GM18873 (cell line): ENCODE measurements around the gene PTPA.
A peak's percentile ranks its signal among the peaks of the same experiment; 100 is the strongest.

ENCODE experiments used
- ATAC-seq: cut with Tn5 transposase; IDR thresholded peaks from one replicate; pipeline ENCODE4 v1.9.1; 2021; ENCODE audit warnings: mild to moderate bottlenecking, moderate library complexity, moderate number of reproducible peaks; ENCODE audit not compliant: unreplicated experiment, low FRiP score

PTPA gene

DNA sequence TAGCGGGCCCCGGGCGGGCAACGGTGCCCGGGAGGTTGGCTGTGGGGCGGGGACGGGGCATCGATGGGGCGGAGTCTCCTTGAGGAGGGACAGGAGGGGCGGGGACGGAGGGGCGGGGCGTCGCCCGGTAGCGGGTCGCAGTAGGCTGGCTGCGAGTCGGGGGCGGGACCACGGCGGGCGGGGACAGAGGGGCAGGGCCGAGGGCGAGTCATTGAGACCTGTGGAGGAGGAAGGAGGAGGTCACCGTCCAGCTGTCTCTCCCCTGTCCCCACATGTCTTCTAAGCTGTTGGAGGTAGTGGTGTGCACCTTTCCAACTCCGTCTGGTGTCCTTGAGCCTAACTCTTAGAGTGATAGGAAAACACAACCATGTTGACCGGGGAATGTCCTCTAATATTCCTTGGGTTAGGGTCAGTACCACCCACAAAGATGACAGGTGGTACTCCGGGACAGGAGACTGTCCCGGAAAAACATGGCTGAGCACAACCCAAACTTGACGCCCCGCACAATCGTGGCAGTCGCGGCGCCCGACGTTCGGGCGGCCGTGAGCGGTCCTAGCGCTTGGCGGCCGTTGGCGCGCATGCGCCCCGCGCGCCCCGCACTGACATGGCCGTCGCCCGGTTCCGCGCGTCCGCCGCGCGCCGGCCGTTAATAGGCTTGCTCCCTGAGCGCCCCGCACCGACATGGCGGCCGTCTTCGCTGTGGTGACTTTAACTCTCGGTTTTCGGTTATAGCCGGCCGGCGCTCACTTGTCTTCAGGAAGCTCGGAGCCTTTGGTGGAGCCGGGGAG lies at the start of gene PTPA, which contains the start of gene CRAT:
Gene PTPA, plus strand, starts transcription at position 676 of the 788 bp plus-strand sequence. CDS start 186 bp downstream, outside the sequence.
Gene CRAT, minus strand, starts transcription at position 54 of the 788 bp plus-strand sequence. CDS start 284 bp downstream, outside the sequence.
- ATAC-seq = peak; percentile 36

GRCh38 chr9:129063061-129063460 lies 48.2 kb upstream of the PTPA start:
- no peak for ATAC-seq

GRCh38 chr9:129064499-129064908 lies 46.7 kb upstream of the PTPA start:
- ATAC-seq = no peak

DNA sequence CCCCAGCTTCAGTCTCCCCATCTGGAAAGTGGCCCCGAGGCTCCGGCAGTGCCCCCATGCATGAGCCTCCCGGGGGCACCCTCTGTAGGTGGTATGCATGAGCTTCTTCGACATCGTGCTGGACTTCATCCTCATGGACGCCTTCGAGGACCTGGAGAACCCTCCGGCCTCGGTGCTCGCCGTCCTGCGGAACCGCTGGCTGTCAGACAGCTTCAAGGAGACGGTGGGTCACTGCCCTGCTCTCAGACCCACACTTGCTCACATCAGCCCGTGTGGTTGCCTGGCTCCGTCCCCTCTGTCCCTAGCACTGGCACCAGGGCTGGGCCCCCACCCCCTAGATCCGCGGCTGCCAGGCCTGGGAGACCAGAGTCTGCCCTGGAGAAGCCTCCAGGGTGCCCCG lies 43.1 kb upstream of the PTPA start:
- ATAC-seq = no peak

DNA sequence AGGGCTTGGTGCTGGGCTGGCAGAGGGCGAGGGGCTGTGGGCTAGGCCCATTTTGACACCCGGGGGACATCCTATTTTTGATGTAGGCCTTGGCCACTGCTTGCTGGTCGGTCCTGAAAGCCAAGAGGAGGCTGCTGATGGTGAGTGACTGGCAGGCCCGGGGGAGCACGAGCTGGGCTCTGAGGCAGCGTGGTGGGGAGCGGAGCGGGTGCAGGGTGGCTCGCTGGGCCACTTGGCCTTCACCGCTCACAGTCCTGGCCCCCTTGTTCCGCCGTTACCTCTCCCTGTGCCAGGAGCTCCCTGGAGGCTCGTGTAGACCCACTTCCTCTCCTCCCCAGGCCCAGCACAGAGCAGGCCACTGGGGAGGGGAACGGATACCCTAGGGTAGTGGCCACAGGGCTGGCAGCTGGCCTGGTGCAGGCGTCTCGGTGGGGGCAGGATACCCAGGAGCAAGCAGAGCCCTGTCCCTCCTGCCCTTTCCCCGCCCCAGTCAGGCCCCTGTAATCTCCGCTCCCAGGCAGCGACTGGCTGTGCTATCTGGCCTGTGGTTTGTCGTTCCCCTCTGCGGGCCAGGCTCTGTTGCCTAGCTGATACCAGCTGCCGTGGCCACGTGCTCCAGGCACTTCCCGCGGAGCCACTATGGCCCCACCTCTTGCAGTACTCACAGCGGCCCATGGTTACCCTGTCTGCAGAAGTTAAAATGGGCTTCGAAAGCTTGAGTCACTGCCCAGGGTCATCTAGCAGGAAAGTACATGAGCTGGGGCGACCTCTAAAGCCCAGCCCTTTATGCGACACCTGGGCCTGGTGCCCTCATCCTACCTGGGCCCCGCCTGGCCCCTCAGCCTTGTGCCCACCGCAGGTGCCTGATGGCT lies 42.0 kb upstream of the PTPA start:
- no peak for ATAC-seq

DNA sequence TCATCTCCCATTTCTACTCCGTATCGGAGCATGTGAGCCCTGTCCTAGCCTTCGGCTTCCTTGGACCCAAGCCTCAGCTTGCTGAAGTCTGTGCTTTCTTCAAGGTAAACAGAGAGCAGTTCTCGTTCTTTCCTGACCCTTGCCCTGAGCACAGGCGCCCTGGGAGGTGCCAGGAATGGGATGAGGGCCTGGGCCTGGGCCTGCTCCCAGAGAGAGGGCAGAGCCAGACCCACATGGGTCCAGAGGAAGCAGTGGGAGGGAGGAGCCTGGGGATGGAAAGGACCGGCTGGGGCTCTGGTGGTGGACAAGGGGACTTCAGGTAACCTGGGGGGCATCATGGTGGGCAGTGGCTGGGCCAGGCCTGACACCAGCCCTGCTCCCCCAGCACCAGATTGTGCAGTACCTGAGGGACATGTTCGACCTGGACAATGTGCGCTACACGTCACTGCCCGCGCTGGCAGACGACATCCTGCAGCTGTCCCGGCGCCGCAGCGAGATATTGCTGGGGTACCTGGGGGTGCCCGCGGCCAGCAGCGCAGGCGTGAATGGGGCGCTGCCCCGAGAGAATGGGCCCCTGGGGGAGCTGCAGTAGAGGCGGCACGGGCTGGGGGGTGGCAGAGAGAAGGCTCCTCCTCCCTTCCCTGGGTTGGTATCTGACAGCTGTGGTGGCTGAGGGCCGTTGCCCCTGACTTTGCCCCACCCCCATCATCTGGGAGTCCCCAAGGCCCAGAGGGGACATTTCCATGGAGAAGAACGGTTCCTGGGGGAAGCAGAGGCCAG lies 41.2 kb upstream of the PTPA start:
- ATAC-seq = no peak

GRCh38 chr9:129070696-129071525 lies 40.3 kb upstream of the PTPA start:
- no peak for ATAC-seq

DNA sequence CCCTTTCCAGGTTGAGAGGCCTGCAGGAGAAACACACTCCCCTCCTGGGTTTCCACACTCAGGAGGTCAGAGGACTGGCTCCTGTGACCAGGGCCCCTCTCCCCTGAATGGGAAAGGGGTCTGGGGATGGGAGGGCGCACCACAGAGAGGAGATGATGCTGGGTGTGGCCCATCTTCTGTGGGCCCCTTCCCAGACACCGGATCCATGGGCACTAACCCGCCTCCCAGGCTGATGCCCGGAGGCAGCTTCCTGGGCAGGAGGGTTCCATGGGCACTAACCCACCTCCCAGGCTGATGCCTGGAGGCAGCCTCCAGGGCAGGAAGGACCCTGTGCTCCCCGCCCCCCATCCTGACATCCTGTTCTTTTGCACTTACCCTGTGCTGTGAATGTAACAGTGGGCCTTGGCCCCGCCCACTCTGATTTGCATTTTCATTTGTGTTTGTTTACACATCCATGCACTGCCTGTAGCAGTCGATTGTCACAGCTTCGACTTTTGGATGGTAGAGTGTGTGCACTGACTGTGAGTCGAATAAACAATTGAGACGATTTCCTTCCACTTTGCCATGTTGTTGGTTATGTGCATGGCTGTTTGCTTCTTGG lies 39.6 kb upstream of the PTPA start:
- ATAC-seq = no peak

- ATAC-seq = no peak
Measured at GRCh38 chr9:129072171-129072570, 39.0 kb upstream of the PTPA start.

GRCh38 chr9:129073404-129073803 lies 37.8 kb upstream of the PTPA start:
- ATAC-seq = no peak

DNA sequence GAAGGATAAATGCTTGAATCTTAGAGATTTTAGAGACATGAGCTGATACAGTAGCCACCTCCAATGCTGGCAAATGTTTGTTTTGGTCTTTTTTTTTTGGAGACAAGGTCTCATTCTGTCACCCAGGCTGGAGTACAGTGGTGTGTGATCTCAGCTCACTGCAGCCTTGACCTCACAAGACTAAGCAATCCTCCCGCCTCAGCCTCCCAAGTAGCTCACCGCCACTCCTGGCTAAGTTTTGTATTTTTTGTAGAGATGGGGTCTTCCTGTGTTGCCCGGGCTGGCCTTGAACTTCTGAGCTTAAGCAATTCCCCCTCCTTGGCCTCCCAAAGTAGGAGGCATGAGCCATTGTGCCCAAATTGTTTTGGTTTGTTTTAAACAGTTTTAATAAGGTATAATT lies 37.1 kb upstream of the PTPA start:
- no peak for ATAC-seq

- no peak for ATAC-seq
Measured at GRCh38 chr9:129075996-129076639, 35.1 kb upstream of the PTPA start.

- no peak for ATAC-seq
Measured at GRCh38 chr9:129076640-129077037, 34.6 kb upstream of the PTPA start.

- no peak for ATAC-seq
Measured at GRCh38 chr9:129077236-129077635, 34.0 kb upstream of the PTPA start.

DNA sequence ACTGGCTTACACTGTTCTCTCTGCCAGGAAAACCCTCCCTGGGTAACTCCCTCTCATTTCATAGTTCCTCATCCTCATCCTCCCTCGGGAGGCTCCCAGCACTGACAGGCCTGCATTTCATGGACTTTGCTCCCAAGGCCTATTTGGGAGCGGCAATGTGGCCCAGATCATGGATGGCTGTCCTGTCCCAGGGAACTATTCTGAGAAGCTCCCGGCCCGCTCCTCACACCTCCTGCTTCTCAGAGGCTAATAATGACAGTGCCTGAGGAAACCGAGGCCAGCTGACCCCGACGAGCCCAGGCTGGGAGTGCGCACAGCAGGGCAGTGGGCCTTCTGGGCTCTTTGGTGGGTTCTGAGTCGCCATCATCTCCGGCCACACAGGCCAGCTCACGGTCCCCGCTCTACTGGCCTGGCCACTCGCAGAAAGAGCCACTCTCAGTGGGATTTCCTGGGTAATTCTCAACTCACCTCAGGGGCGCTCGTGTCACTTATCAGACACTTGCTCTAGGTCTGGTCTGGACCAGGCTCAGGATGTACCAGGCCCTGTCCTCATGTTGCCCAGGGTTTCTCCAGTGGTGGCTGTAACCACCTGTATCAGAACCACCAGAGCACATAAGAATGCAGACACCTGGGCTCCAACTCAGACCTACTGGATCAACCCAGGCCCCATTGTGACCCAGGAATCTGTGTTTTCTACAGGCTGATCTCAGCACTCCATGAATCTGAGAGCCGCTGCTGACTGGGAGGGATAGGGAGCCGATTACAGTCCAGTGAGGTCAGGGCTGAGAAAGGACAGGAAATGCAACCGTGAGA lies 32.3 kb upstream of the PTPA start:
- ATAC-seq = no peak

GRCh38 chr9:129079829-129080228 lies 31.4 kb upstream of the PTPA start:
- no peak for ATAC-seq

GRCh38 chr9:129080298-129080600 lies 31.0 kb upstream of the PTPA start:
- ATAC-seq = no peak
